ENCODE results near the gene ORM2. TPM values are rescaled to one million over a fixed set of nuclear protein-coding genes. Genes with fewer than 3 reads are reported as not detected.

Gene ORM2
- total RNA-seq, 1 donor from 2014 or later = not detected

- ATAC-seq (ENCODE audit: low read depth) (no peak), DNase-seq (no peak)
- Mint-ChIP-seq H3K4me1 (peaks cover 29% of the 10 kb centered on the region), H3K9me3 (no peaks in the 10 kb centered on the region), H3K27ac (peak overlapping the region; percentile 47), H3K4me3 (no peak overlapping the region), H3K27me3 (no peaks in the 10 kb centered on the region), H3K36me3 (ENCODE audit: low read depth) (peaks cover 95% of the 10 kb centered on the region)
- intact Hi-C loops (cut with micrococcal nuclease) = no loop called here
- ChIA-PET CTCF (interaction anchor here (0.6 to 1.9 kb wide), 2 partner anchors 20 to 62 kb away, joined by 3 to 6 read pairs; no protein-coding TSS in a partner anchor), POLR2A (interaction anchor here (0.6 to 13.9 kb wide), 2 partner anchors 41 to 49 kb away, joined by 3 to 188 read pairs; partner anchors contain the start of gene AKNA)
- TF ChIP-seq CTCF (IDR thresholded peaks at IDR 0.05) = no peak
These were observed 14.0 kb downstream of the ORM2 start for GRCh38 chr9:114343471-114344187.

GRCh38 chr9:114344188-114344566 lies 14.5 kb downstream of the ORM2 start:
- ATAC-seq (ENCODE audit: low read depth) (no peak), DNase-seq (no peak)
- Mint-ChIP-seq H3K4me3 (no peak overlapping the region), H3K36me3 (ENCODE audit: low read depth) (peaks cover 95% of the 10 kb centered on the region), H3K27ac (peak overlapping the region; percentile 47), H3K27me3 (no peaks in the 10 kb centered on the region), H3K9me3 (no peaks in the 10 kb centered on the region), H3K4me1 (peaks cover 29% of the 10 kb centered on the region)
- ChIA-PET POLR2A (interaction anchor here (0.6 to 13.9 kb wide), 3 partner anchors 40 to 53 kb away, joined by 3 to 188 read pairs (median 3); partner anchors contain the start of gene AKNA), CTCF (interaction anchor here (0.6 kb wide), 1 partner anchor 20 kb away, joined by 3 read pairs; no protein-coding TSS in a partner anchor)
- intact Hi-C loops (cut with micrococcal nuclease) = no loop called here
- no peak for TF ChIP-seq CTCF (IDR thresholded peaks at IDR 0.05)

- CTCF ChIA-PET = no interaction called here
- no peak for ATAC-seq (ENCODE audit: low read depth)
- no peaks in the 10 kb centered on the region for H3K9me3 Mint-ChIP-seq
These were observed 15.0 kb downstream of the ORM2 start for GRCh38 chr9:114344692-114345091.

GRCh38 chr9:114345493-114346065 lies 15.9 kb downstream of the ORM2 start:
- DNase-seq (no peak), ATAC-seq (ENCODE audit: low read depth) (no peak)
- no peaks in the 10 kb centered on the region for H3K27me3 Mint-ChIP-seq
- H3K4me3 Mint-ChIP-seq = no peak overlapping the region
- no peak for TF ChIP-seq CTCF (IDR thresholded peaks at IDR 0.05)
- no peak overlapping the region for H3K27ac Mint-ChIP-seq
- no peaks in the 10 kb centered on the region for H3K9me3 Mint-ChIP-seq
- H3K36me3 Mint-ChIP-seq (ENCODE audit: low read depth) = peaks cover 95% of the 10 kb centered on the region
- intact Hi-C loops (cut with micrococcal nuclease) = no loop called here
- CTCF ChIA-PET = no interaction called here
- H3K4me1 Mint-ChIP-seq = peaks cover 31% of the 10 kb centered on the region
- POLR2A ChIA-PET = interaction anchor here (0.6 to 13.9 kb wide), 6 partner anchors 9 to 156 kb away, joined by 3 to 188 read pairs (median 6); partner anchors contain the start of gene AKNA

More at GRCh38 chr9:114344692-114345091, 15.0 kb downstream of the ORM2 start:
- Mint-ChIP-seq H3K4me1 (peaks cover 29% of the 10 kb centered on the region), H3K4me3 (no peak overlapping the region), H3K27ac (no peak overlapping the region), H3K36me3 (ENCODE audit: low read depth) (peaks cover 95% of the 10 kb centered on the region), H3K27me3 (no peaks in the 10 kb centered on the region)
- POLR2A ChIA-PET = interaction anchor here (0.8 to 13.9 kb wide), 2 partner anchors 40 to 53 kb away, joined by 3 to 188 read pairs; partner anchors contain the start of gene AKNA
- intact Hi-C loops (cut with micrococcal nuclease) = no loop called here
- no peak for DNase-seq
- TF ChIP-seq CTCF (IDR thresholded peaks at IDR 0.05) = no peak

- ChIA-PET CTCF (no interaction called here), POLR2A (interaction anchor here (0.6 to 13.9 kb wide), 6 partner anchors 19 to 155 kb away, joined by 3 to 188 read pairs (median 6); partner anchors contain the start of gene AKNA)
- no peak overlapping the region for H3K27ac Mint-ChIP-seq
- no peaks in the 10 kb centered on the region for H3K9me3 Mint-ChIP-seq
- intact Hi-C loops (cut with micrococcal nuclease) = no loop called here
- TF ChIP-seq CTCF (IDR thresholded peaks at IDR 0.05) = no peak
- H3K27me3 Mint-ChIP-seq = no peaks in the 10 kb centered on the region
- no peak for DNase-seq
- no peak for ATAC-seq (ENCODE audit: low read depth)
- H3K36me3 Mint-ChIP-seq (ENCODE audit: low read depth) = peaks cover 95% of the 10 kb centered on the region
- H3K4me3 Mint-ChIP-seq = no peak overlapping the region
- H3K4me1 Mint-ChIP-seq = peaks cover 35% of the 10 kb centered on the region
These were observed 16.5 kb downstream of the ORM2 start for GRCh38 chr9:114346146-114346545.
